Mesothelial cell of epicardium (in vitro differentiated cells): ENCODE results near the gene ZNF438. TPM values are rescaled to one million over a fixed set of nuclear protein-coding genes. Genes with fewer than 3 reads are reported as not detected.

Experiments used
- DNase-seq, 2 experiments: peaks; one replicate each; pipeline ENCODE4 v3.0.0; 2021; ENCODE audit warnings: low spot score in 2 of 2; ENCODE audit not compliant: unreplicated experiment in 2 of 2
- H3K27ac Mint-ChIP-seq: 2 replicates; pipeline ENCODE4 v1.8.0; 2021; ENCODE audit warnings: mixed read lengths
- H3K27me3 Mint-ChIP-seq: 2 replicates; pipeline ENCODE4 v1.8.0; 2021; ENCODE audit warnings: low read depth, mixed read lengths
- H3K36me3 Mint-ChIP-seq: 2 replicates; pipeline ENCODE4 v1.8.0; 2021; ENCODE audit warnings: mixed read lengths
- H3K4me1 Mint-ChIP-seq: 2 replicates; pipeline ENCODE4 v1.8.0; 2021; ENCODE audit warnings: mixed read lengths
- H3K4me3 Mint-ChIP-seq: 2 replicates; pipeline ENCODE4 v1.8.0; 2021; ENCODE audit warnings: mild to moderate bottlenecking, moderate library complexity, mixed read lengths
- H3K9me3 Mint-ChIP-seq: 2 replicates; pipeline ENCODE4 v1.8.0; 2021; ENCODE audit warnings: mixed read lengths
- CTCF ChIP-seq: fragments of 200-600 bp; sonication (generic); IDR thresholded peaks from one replicate; pipeline ENCODE4 v1.5.0; 2021; ENCODE audit warnings: antibody characterized with exemption; ENCODE audit not compliant: unreplicated experiment
- total RNA-seq: library from RNA; stranded (reverse); gene quantifications from 3 replicates; pipeline ENCODE4 v1.2.1, GENCODE V29; 2021

Gene ZNF438
- 5.3 to 6.6 TPM (median 6.0 TPM) in 3 replicates for total RNA-seq

DNA sequence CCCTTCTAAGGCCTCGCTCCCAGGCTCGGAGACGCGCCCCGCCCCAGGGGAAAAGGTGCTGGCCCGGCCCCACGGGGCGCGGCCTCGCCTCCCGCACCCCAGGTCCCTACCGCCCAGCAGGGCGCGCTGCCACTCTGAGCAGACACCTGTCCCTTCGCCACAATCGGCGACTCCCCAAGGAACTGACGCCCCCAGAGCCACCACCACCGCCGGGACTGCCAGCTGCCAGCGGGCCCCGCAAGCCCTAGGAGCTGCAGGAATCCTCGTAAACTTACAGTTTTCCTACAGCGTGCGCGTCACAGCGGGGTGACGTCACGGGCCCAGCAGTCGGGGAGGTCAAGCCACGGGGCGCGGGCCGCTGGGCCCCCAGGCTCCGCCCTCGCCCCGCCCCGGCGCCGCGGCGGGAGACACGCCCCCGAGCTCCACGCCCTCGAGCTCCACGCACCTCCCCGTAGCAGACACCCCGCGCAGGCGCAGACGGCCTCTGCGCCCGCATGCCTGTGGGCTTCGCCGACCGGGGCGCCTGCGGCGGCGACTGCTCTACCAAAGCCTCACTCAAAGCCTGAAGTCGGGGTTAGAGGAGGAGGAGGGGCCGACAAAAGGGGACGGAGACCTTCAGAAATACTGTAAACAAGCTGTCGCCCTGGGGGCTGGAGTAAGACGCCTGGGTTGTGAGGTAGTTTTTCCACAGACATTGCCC, at the start of gene ZNF438:
Gene ZNF438, minus strand, starts transcription at position 308 of the 700 bp plus-strand sequence. CDS start 154,831 bp downstream, outside the sequence.
- Mint-ChIP-seq H3K36me3 (no peaks in the 10 kb centered on the region), H3K27me3 (no peaks in the 10 kb centered on the region), H3K4me1 (peaks cover 25% of the 10 kb centered on the region), H3K4me3 (peak within 1 kb of the TSS; percentile 76), H3K27ac (peak within 1 kb of the TSS; percentile 97), H3K9me3 (no peaks in the 10 kb centered on the region)
- DNase-seq: peak; percentile 92 to 96
- TF ChIP-seq CTCF: peak; percentile 27

DNA sequence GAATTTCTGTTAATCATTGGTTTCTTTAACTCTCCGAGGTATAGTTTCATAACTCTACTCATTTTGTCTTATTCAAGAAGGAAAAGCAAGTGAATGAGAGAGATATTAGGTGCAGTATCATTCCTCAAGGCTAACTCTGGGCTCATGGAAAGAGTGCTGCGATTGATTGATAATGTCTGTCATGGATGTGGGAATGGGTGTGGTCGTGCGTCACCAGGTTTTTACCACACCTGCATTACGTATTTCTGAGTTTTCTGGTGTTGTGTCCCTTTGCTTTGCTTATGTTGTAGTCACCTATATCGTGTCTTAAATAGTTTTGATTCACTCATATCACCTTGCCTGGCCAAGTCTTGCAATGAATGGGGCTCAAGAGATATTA, 44.9 kb upstream of the ZNF438 start:
- Mint-ChIP-seq H3K4me3 (no peak overlapping the region), H3K27ac (no peak overlapping the region), H3K36me3 (no peaks in the 10 kb centered on the region), H3K4me1 (peaks cover 15% of the 10 kb centered on the region), H3K9me3 (no peaks in the 10 kb centered on the region), H3K27me3 (peaks cover 6% of the 10 kb centered on the region)
- TF ChIP-seq CTCF: no peak
- no peak for DNase-seq

DNA sequence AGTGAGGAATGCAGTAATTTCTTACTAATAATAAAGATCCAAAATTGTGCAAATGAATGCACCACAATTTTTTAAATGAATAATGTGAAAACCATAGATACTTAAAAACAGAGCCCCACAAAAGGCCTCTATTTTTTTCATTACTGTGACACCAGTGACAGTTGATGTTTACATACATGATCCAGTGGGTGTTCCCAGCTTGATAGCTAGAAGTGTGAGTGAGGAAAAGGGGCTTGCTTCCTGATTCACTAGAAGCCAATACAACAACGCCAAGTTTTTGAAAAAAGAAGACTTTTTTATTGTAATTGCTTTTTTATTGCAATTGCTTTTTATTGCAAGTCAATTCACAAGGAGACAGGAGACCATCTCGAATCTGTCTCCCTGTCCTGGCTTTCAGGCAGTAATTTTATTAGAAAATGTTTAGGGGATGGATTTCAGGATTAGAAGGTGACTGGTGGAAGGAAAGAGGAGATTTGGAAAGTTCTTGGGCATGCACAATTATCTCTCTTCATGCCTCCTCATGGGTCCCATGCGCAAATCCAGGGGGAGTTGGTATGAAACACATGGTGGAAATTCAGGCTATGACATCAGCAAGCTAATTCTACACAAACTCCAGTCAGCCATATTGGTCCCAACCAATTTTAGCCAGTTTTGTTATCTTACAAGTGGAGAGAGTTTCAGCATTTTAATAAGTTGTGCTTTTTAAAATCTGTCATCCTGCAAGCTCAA, 44.4 kb upstream of the ZNF438 start:
- Mint-ChIP-seq H3K9me3 (no peaks in the 10 kb centered on the region), H3K27me3 (peaks cover 6% of the 10 kb centered on the region), H3K27ac (no peak overlapping the region), H3K36me3 (no peaks in the 10 kb centered on the region), H3K4me1 (peaks cover 15% of the 10 kb centered on the region), H3K4me3 (no peak overlapping the region)
- no peak for TF ChIP-seq CTCF
- DNase-seq: no peak

DNA sequence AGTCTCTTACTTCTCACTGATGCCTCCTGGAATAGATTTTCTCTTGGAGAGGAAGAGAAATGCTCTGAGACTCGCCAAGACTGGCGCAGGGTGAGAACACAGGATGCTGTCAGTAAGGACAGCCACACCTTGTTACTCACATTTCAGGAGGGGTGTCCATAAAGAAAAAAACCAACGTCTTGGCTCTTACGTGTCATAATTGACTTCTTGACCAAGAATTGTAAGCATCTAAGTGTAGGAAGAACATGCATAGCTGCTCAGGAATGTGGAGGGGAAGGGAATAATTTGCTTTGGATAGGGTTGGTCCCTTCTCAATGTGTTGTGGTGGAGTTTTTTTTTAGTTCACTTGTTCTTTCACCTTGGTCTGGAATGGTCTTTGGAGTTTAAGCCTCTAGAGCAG, 43.8 kb upstream of the ZNF438 start:
- H3K36me3 Mint-ChIP-seq: no peaks in the 10 kb centered on the region
- no peaks in the 10 kb centered on the region for H3K9me3 Mint-ChIP-seq
- TF ChIP-seq CTCF: no peak
- H3K4me1 Mint-ChIP-seq: peaks cover 15% of the 10 kb centered on the region
- peaks cover 6% of the 10 kb centered on the region for H3K27me3 Mint-ChIP-seq
- no peak overlapping the region for H3K27ac Mint-ChIP-seq
- no peak for DNase-seq
- H3K4me3 Mint-ChIP-seq: no peak overlapping the region

DNA sequence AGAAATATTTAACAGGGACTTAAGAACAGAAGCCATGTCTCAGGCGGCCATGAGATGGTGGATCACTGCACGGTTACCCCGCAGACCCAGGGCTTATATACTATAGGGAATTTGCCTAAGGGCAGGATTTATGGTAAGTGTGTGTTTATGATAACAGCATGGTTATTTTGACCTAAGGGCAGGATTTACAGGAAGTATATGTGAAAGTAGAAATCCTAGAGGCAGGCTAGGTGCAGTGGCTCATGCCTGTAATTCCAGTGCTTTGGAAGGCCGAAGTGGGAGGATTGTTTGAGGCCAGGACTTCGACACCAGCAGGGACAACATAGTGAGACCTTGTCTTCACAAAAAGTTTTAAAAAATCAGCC, 43.0 kb upstream of the ZNF438 start:
- H3K4me1 Mint-ChIP-seq: peaks cover 17% of the 10 kb centered on the region
- H3K27me3 Mint-ChIP-seq: peaks cover 5% of the 10 kb centered on the region
- no peak overlapping the region for H3K27ac Mint-ChIP-seq
- no peak for TF ChIP-seq CTCF
- no peaks in the 10 kb centered on the region for H3K9me3 Mint-ChIP-seq
- H3K36me3 Mint-ChIP-seq: no peaks in the 10 kb centered on the region
- DNase-seq: no peak
- no peak overlapping the region for H3K4me3 Mint-ChIP-seq
